GM19468 (cell line): Measurements from ENCODE around the gene VAV2.
"Not testable (repeated sequence)": the region's sequence is repeated elsewhere in the genome, so short reads cannot be mapped to it uniquely, and the experiment has no call there.

ENCODE experiments used
- ATAC-seq: cut with Tn5 transposase; IDR thresholded peaks from one replicate; pipeline ENCODE4 v1.9.1; 2021; ENCODE audit warnings: mild to moderate bottlenecking, moderate library complexity, moderate number of reproducible peaks; ENCODE audit not compliant: unreplicated experiment; ENCODE audit errors: extremely low read depth

The VAV2 gene

DNA sequence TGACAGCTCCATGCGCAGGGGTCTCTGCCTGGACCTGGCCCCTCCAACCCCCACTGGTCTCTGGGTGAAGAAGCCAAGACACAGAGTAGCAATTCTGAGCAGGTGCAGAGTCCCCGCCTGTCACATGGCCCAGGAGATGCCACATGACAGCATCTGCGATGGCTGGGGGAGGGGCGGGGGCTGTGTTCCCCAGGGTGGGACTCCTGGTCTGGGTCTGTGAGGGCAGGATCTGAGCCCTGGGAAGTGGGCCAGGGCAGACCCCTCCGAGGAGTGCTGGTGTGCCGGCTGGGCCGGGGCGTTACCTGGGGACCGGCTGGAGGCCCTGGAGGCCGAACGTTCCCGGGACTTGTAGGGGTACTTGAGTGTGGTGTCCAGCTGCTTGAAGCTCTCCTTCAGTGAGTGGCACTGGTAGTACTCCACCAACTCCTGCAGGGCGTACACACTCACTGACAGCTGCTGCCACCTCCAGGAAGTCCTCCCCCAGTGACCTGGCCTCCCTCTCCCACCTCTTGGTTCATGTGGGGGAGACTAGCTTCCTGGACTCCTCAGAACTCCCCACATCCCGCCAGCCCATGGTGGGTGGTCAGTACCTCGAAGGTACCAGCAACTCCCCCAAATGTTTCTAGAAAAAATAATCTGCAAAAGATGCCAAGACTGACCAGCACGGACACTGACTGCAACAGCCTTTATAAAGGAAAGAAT is 221.9 kb downstream of the VAV2 start:
- no peak for ATAC-seq

DNA sequence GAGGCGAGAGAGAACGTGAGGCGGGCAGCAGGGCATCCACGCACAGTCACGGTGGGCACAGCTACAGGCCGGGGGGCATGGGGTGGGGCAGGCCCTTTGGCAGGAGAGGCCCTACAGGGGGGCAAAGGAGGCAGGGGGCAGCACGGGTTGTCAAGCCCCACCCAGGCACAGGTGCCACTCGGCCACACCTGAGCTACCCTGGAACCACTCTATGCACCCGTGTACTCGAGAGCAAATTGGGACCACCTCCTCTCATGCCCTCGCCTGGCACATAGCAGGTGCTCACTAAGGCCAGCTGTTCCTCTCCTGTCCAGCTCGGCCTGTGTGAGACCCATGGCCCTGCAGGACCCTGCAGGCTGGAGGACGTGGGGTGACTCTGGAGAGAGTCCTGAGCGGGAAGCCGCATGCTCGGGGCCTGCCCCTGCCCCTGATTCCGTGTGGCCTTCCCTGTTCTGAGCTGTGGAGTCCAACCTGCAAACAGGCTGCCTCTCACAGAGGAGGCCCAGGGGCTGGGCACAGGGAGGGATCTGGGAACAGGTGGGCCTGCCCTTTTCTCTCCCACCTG is 222.5 kb downstream of the VAV2 start:
- no peak for ATAC-seq

DNA sequence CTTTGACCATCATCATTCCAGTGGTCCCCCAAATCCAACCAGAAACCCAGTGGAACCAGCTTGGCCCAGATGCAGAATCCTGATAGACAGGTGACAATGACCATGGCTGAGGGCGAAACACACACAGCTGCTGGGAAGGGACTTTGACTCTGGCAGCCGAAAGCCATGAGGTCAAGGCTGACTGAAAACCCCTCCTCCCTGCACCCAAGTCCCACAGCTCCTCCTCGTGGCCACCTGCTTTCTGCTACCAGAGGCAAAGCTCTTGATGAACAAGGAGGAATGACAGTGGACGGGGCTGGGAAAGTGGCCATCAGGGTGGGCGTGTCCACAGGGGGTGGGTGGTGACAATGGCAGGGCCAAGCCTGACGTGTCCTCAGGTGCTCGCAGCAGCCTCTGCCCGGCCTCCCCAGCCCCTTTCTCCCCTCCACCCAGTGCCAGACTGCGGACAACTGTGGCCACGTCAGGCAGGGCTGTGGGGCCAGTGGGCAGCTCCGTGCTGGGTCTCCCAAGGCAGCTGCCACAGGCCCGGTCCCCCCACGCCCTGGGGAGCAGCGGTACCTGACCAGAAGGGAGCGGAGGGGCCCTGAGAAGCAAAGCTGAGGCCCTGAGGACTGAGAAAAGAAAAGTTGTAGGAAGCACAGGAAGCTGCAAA is 223.1 kb downstream of the VAV2 start:
- ATAC-seq, result no peak

DNA sequence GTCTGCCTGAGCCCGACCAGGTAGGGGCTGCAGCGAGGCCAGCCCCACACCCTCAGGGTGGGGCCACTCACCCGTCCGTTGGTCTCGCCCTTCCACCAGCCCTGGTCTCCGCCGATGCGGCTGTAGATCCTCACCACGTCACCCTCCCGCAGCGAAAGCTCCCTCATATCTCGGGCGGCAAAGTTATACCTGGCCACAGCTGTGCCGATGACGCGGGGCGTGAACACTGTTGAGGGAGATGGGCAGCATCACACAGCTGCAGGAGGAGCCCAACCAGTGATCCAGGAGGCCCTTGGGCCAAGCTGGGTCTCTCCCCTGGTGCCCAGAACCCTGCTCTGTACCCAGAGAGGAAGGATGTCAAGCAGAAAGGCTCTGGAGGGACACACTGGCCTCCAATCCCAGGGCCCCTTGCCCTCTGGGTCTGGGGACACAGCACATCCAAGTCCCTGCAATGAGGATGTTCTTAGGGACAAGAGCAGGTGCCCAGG is 223.7 kb downstream of the VAV2 start:
- ATAC-seq, result no peak

DNA sequence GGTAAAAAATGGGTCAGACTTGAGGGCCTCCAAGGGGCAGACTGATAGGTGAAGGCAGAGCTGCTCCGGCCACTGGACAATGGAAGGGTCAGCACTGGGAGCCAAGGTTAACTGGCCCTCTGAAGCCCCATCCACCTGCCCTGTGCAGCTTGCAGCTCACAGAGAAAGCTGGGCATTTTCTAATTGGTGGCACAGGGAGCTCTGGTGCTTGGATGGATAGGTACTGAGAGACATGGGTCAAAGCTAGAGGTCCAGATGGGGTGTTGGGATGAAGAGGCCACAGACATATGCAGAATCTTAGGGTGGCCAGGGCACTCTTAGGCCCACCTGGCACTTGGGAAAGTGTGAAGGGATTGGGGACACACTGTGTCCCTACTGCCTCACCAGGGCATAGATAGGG is 224.5 kb downstream of the VAV2 start:
- no peak for ATAC-seq

DNA sequence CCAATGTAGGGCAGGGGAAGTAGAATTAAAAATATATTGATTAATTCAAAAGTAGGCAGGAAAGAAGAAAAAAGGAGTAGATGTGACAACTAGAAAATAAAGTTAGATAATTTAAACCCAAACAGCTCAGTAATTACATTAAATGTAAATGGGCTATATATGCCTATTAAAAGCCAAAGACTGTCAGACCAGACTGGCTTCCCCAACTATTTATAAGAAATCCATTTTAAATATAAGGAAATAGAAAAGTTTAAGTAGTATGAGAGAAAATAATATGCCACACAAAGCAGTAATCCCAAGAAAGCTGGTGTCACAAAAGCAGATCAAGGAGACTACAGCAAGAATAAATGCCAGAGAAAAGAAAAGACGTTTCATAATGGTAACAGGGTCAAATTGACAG is 225.1 kb downstream of the VAV2 start:
- no peak for ATAC-seq

DNA sequence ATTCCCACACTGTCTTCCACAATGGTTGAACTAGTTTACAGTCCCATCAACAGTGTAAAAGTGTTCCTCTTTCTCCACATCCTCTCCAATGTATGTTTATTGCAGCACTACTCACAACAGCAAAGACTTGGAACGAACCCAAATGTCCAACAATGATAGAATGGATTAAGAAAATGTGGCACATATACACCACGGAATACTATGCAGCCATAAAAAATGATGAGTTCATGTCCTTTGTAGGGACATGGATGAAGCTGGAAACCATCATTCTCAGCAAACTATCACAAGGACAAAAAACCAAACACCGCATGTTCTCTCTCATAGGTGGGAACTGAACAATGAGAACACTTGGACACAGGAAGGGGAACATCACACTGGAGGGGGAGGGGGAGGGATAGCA is 225.9 kb downstream of the VAV2 start:
- not testable (repeated sequence) for ATAC-seq

DNA sequence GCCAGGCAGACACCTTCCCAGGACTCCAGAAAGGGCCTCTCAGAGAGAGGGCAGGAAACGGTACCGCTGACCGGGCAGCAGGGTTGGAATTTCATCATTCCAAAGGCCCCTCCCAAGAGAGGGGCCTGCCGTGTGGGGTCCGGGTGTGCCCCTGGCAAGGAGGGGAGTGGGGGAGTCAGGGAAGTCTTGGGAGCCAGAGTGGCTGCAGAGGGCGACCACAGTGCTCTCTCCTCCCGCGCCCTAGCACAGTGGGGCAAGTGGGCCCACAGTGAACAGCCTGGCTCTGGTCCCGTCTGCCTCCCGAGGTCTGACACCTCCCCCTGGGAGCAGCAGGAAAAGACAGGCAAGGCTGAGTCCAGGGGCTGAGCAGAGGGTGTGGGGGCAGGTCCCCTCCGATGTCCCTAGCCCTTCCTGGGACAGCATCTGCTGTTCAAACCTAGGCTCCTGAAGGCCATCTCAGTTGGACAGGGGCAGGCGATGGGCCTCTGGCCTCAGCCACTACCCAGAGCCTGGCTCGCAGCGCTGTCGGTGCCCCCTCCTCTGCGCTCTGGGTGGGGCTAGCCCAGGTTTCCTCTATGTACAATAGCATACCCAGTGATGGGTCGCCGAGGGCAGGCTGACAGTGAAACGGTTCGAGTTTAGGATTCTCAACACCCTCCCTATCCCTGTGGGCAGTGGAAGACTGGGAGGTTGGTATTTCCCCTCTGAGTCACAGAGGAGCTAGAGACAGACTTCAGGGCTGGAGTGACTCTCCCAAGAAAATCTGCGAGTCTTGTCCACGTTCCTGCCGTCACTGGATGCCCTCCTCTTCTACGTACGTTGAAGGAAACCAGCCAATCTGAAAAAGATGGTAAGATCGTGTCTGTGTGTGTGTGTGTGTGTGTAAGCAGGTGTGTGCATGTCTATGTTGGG is 228.6 kb downstream of the VAV2 start:
- ATAC-seq, result no peak

DNA sequence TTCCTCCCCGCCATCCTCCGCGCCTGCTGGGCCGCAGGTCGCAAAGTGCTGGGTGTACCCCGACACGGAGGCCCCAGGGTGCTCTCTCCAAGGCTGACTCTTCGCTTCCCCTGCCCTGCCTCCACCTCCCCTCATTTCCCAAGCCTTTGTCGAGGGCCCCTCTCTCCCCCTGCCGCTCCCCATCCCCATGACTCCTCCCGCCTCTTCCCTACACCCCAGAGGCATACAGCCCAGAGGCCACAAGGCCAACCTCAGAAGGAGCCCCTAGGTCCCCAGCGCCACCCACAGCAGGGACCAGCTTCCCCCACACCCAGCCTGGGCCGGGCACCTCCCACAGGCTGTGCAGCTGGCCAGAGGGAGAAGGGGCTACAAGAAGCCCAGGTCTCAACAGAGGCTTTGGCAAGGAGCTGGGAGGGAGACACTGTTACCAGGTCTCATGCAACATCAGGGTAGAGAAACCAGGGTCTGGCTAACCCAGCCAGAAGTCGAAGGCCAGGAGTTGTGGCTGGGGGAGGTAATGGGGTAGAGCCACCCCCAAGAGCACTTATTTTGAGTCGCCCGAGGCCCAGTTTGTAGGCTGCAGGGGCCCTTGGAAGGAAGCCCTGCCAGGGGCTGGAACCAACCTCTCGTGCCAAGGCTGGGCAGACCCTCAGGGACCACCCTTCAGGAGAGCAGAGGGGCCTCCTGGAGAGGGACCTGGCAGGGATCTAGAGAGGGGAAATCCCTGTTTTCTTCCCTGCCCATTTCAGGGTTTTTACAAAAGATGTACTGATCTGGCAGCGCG is 229.4 kb downstream of the VAV2 start:
- no peak for ATAC-seq

DNA sequence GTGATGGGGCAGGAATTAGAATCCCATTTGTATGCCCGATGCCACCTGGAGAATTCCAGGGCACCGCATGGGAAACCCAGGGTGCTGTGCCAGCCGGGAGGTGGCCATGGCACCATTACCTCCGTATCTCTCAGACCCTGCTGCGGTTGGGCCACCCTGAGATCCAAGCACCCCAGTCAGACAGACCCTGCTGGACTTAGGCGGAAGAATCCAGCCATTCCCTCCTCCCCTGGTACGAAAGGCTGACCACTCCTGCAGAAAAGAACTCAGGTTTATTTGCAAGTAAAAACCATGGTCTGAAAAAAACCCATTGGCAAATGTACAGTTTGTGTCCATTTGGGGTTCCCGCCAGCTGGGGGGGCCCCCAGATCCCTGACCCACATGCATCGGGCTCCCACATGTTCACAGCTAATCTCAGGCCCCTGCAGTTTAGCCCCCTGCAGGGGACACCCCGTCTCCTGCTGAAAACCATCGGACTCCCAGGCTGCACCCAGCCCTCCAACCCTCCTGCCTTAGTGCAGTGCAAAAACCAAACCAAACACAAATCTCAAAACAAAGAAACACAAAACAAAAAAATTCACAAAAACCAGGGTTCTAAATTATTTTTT is 230.4 kb downstream of the VAV2 start:
- ATAC-seq, result no peak

DNA sequence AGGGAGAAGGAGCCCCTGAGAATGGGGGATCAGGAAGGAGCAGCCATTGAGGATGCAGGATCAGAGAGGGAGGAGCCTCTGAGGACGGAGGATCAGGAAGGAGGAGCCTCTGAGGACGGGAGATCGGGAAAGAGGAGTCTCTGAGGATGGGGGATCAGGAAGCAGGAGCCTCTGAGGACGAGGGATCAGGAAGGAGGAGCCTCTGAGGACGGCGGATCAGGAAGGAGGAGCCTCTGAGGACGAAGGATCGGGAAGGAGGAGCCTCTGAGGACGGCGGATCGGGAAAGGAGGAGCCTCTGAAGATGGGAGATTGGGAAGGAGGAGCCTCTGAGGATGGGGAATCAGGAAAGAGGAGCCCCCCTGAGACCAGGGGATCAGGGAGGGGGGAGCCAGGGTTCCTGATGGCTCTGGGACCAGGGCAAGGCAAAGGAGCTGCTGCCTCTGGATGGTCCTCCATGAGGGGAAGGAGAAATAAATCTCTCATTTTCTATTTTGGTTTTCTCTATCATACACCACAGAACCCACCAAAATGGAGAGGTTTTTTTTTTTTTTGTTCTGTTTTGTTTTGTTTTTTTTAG is 231.3 kb downstream of the VAV2 start:
- no peak for ATAC-seq

DNA sequence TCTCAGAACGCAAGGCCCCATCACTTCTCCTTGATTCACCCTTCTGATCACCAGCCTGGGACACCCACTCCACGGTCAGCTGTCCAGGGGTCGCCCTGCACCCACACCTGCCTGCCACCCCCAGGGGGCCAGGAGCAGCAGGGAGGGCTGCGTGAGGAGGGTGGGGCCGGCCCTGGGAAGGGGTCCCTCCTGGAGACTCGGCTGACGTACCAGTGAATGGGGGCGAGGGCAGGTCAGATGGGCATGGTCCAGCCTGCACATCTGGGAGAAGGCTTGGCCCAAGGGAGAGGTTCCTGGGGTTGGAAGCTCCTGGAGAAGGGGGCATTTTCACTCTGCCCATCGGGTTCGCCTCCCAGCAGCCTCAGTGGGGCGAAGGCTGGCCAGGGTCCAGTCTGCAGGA is 232.2 kb downstream of the VAV2 start:
- ATAC-seq, result no peak

DNA sequence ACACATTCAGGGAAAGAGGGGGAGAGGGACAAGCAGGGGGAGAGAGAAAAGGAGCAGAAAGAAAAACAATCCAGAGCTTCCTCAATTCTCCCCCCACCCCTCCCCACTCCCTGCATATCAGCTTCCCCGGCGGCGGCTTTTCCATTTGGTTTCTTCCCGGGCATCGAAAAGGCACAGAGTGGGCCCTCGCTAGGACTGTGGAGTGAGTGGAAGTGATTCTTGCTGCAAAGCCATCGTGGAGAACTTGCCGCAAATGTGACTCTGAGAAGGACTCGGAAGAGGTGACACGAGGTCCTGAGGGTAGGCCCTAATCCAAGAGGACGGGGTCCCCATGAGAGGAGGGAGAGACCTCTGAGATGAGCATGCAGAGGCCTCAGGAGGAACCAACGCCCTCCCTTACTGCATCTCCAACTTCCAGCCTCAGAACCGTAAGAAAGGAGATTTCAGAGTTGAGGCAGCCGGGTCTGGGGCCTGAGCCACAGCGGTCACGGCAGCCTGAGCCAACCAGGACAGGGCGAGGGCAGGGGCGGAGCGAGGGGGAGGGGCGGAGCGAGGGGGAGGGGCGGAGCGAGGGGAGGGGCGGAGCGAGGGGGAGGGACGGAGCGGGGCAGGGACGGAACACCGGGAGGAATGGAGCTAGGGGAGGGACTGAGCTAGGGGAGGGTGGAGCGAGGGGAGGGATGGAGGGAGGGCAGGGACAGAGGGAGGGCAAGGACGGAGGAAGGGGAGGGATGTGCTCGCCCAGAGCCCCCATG is 232.8 kb downstream of the VAV2 start:
- ATAC-seq, result no peak

DNA sequence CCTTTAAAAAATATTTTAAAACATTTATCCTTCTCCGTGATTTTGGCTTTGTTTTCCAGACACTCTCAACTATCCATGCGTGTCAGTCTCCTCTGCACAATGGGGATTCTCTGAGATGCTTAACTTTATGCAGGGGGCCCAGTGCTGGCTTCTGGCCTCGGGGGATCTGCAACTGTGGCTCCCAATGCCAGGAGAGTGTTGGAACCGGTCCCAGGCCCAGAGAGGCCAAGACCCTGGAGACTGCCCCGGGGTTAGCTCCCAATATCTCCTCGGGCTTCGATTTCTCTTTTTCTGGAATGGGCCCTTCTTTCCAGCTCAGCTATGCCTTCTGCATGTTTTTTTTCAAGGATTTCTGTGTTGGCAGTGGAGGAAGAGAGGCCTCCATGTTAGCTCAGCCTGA is 233.9 kb downstream of the VAV2 start:
- no peak for ATAC-seq

DNA sequence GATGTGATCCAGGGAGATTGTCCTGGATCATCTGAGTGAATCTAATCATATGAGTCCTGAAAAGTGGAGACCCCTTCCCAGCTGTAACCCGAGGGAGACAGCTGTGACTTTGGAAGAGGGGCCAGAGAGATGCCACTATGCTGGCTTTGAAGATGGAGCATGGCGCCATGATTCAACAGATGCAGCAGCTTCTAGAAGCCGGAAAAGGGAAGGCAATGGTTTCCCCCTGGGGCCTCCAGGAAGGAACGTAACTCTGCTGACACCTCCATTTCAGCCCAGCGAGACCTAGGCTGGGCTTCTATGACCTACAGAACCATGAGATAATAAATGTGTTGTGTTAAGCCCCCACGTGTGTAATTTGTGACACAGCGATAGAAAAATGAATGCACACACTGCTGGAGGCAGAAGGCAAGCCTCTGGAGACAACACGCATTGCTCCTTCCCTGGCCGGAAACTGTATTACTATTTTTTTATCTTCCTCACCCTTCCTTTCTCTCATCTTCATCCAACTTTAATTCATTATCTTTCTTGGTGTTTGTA is 237.4 kb downstream of the VAV2 start:
- ATAC-seq, result no peak

DNA sequence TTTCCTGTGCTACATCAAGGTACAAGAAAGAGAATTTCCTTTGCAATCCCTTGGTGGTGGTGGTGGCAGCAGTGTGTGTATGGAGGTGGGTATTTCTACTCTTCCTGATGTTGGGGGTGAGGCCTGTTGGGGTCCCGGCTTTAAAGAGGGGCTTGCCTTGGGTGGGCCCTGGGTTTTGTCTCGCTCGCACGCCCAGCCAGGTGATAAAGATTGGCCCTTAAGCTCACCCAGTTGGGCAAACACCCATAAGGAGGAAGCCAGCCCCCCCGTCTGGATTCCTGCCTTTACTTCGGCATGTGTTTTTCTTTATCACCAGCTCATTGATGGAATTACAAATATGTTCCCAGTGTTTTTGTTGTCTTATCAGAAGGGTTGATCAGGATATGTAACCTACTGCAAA is 237.9 kb downstream of the VAV2 start:
- ATAC-seq, result no peak

DNA sequence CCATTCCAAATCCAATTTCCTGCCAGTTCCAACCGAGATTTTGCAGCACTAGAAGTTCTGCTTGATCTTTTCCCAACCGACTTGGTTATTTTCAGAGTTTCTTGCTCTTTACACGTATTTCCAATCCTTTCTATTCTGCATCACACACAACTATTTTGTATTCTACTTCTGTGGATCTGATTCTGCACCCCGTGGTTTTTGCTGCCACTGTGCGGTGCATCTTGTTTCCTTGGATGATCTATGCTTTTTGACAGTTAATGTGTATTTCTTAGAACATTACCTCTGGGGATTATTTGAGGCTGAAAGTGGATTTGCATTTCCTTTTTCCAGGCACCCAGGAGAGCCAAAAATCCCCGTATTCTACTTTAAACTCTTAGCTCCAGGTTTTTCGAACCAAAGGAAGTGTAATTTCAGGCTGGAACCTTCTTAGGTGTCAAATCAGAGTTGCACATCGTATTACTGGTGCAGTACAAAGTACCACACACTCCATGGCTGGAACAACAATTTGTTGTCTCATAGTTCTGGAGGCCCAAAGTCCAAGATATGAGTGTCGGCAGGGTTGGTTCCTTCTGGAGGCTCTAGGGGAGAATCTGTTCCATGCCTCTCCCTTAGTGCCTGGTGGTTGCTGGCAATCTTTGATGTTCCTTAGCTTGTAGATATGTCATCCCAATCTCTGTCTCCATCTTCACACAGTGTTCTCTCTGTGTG is 239.2 kb downstream of the VAV2 start:
- ATAC-seq, result no peak
